Left ventricle myocardium inferior (tissue), 1 donor: ENCODE results near the gene SRP9. TPM values are rescaled to one million over a fixed set of nuclear protein-coding genes. Genes with fewer than 3 reads are reported as not detected.

Source experiments
- DNase-seq: peaks from one replicate; pipeline ENCODE4 v3.0.0-alpha.2; 2020
- H3K27ac ChIP-seq: fragments of 200-600 bp; replicated peaks from 2 replicates; pipeline ENCODE4 v1.8.0; 2021
- H3K27me3 ChIP-seq: fragments of 200-600 bp; 2 replicates; pipeline ENCODE4 v1.8.0; 2021; ENCODE audit warnings: low read depth
- H3K36me3 ChIP-seq: fragments of 200-600 bp; 2 replicates; pipeline ENCODE4 v1.8.0; 2021
- H3K4me1 ChIP-seq: fragments of 200-600 bp; 2 replicates; pipeline ENCODE4 v1.8.0; 2021
- H3K4me3 ChIP-seq: fragments of 200-600 bp; 2 replicates; pipeline ENCODE4 v1.8.0; 2021; ENCODE audit warnings: mild to moderate bottlenecking, moderate library complexity
- H3K9me3 ChIP-seq: fragments of 200-600 bp; replicated peaks from 2 replicates; pipeline ENCODE4 v1.8.0; 2021
- CTCF ChIP-seq: fragments of 200-600 bp; IDR thresholded peaks from 2 replicates; pipeline ENCODE4 v1.8.0; 2021; ENCODE audit warnings: antibody characterized with exemption, mild to moderate bottlenecking, borderline replicate concordance
- intact Hi-C: fragments of 100-400 bp; cut with micrococcal nuclease; formaldehyde crosslinking; loops from one replicate; pipeline ENCODE4 v1.11.0; 2022
- total RNA-seq: library from RNA; stranded (reverse); fragmentation: NEBNext Ultra II Directional; extraction: Animal tissue kit (Norgen Biotek cat#: 25700); gene quantifications from one replicate; pipeline ENCODE4 v1.2.1, GENCODE V29; 2021
- donor health status: DM: no; HTN: yes; CAD: no; lungs with severe emphysema.

The SRP9 gene
- total RNA-seq, 1 donor from 2014 or later, result 205 TPM

GRCh38 chr1:225746361-225747179, 31.1 kb upstream of the SRP9 start:
- Histone ChIP-seq H3K4me1 (peaks cover 46% of the 10 kb centered on the region), H3K27ac (peak overlapping the region; percentile 94), H3K4me3 (peak overlapping the region; percentile 60), H3K9me3 (no peaks in the 10 kb centered on the region), H3K36me3 (no peaks in the 10 kb centered on the region), H3K27me3 (no peaks in the 10 kb centered on the region)
- intact Hi-C loops, result no loop called here
- DNase-seq, result peak; percentile 69
- peak; percentile 50 for TF ChIP-seq CTCF

GRCh38 chr1:225747566-225747965, 30.1 kb upstream of the SRP9 start:
- H3K4me3 ChIP-seq, result no peak overlapping the region
- peaks cover 56% of the 10 kb centered on the region for H3K4me1 ChIP-seq
- intact Hi-C loops, result no loop called here
- no peaks in the 10 kb centered on the region for H3K36me3 ChIP-seq
- no peak for TF ChIP-seq CTCF
- no peaks in the 10 kb centered on the region for H3K9me3 ChIP-seq
- no peaks in the 10 kb centered on the region for H3K27me3 ChIP-seq
- DNase-seq, result no peak
- peak overlapping the region; percentile 94 for H3K27ac ChIP-seq

GRCh38 chr1:225748529-225748928, 29.1 kb upstream of the SRP9 start:
- H3K9me3 ChIP-seq, result no peaks in the 10 kb centered on the region
- TF ChIP-seq CTCF, result no peak
- no peaks in the 10 kb centered on the region for H3K36me3 ChIP-seq
- intact Hi-C loops, result no loop called here
- H3K4me3 ChIP-seq, result no peak overlapping the region
- H3K27me3 ChIP-seq, result no peaks in the 10 kb centered on the region
- peaks cover 57% of the 10 kb centered on the region for H3K4me1 ChIP-seq
- DNase-seq, result no peak
- H3K27ac ChIP-seq, result no peak overlapping the region

GRCh38 chr1:225749706-225750105, 27.9 kb upstream of the SRP9 start:
- intact Hi-C loops, result no loop called here
- H3K27me3 ChIP-seq, result no peaks in the 10 kb centered on the region
- no peak for DNase-seq
- no peak overlapping the region for H3K4me3 ChIP-seq
- H3K27ac ChIP-seq, result no peak overlapping the region
- no peaks in the 10 kb centered on the region for H3K9me3 ChIP-seq
- H3K36me3 ChIP-seq, result no peaks in the 10 kb centered on the region
- peaks cover 68% of the 10 kb centered on the region for H3K4me1 ChIP-seq
- no peak for TF ChIP-seq CTCF

GRCh38 chr1:225750420-225750819, 27.2 kb upstream of the SRP9 start:
- DNase-seq, result no peak
- TF ChIP-seq CTCF, result no peak
- no peaks in the 10 kb centered on the region for H3K9me3 ChIP-seq
- H3K27me3 ChIP-seq, result no peaks in the 10 kb centered on the region
- no peak overlapping the region for H3K4me3 ChIP-seq
- peaks cover 70% of the 10 kb centered on the region for H3K4me1 ChIP-seq
- H3K36me3 ChIP-seq, result no peaks in the 10 kb centered on the region
- no peak overlapping the region for H3K27ac ChIP-seq
- intact Hi-C loops, result no loop called here
